Measurements from ENCODE around the gene HAVCR2. TPM values are rescaled to one million over a fixed set of nuclear protein-coding genes. Genes with fewer than 3 reads are reported as not detected.

The HAVCR2 gene
- total RNA-seq, 1 experiment from 2014 or later, result not detected

DNA sequence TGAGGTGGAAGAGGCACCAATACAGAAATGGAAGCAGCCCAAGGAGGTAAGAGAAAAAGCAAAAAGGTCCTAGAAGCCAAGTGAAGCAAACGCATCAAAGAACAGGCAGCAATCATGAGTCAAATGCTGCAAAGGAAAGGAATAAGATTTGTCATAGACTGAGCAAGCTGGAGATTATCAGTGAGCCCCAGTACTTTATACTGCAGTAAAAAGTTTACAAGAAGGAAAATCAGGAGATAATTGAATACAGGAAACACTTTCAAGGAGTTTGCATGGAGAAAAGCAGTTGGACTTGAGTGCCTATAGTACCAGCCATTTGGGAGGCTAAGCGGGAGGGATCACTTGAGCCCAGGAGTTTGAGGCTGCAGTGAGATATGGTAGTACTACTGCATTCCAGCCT, 42.8 kb downstream of the HAVCR2 start:
- Histone ChIP-seq H3K4me2 (ENCODE audit: insufficient read depth, insufficient read length, low read length) (no peak overlapping the region), H3K14ac (ENCODE audit: insufficient read depth, low read length) (no peak overlapping the region), H3K23me2 (ENCODE audit: insufficient read length, low read depth, low read length, poor library complexity, severe bottlenecking) (no peaks in the 10 kb centered on the region), H3T11ph (ENCODE audit: low read length) (no peak overlapping the region), H4K8ac (replicated peaks; ENCODE audit: insufficient read length, low read depth, low read length) (no peak overlapping the region), H3K79me2 (ENCODE audit: insufficient read depth, low read length) (no peaks in the 10 kb centered on the region), H4K91ac (ENCODE audit: insufficient read length, low read depth, low read length) (no peak overlapping the region), H2BK15ac (ENCODE audit: low read depth, low read length) (no peak overlapping the region), H3K9ac (ENCODE audit: extremely low read depth, insufficient read length, low read length) (no peak overlapping the region), H2BK120ac (ENCODE audit: low read depth, low read length, poor library complexity, severe bottlenecking) (no peak overlapping the region), H3K4ac (ENCODE audit: low read depth, low read length) (no peak overlapping the region), H4K20me1 (ENCODE audit: control insufficient read depth, insufficient read depth, insufficient read length) (no peaks in the 10 kb centered on the region), H3K9me3 (ENCODE audit: control insufficient read depth, low read depth, low read length) (no peaks in the 10 kb centered on the region), H3K79me1 (ENCODE audit: insufficient read depth, low read depth, low read length, poor library complexity, severe bottlenecking) (no peaks in the 10 kb centered on the region), H3K23ac (ENCODE audit: insufficient read length, low read depth, low read length) (no peak overlapping the region), H3K18ac (ENCODE audit: insufficient read length, low read depth, low read length) (no peak overlapping the region), H2AFZ (ENCODE audit: low read length) (no peak overlapping the region), H3K56ac (ENCODE audit: insufficient read length, low read depth, low read length) (no peak overlapping the region), H3K27ac (ENCODE audit: insufficient read length, low read depth, low read length) (no peak overlapping the region), H3K27me3 (ENCODE audit: insufficient read depth, low read length) (no peaks in the 10 kb centered on the region), H2BK12ac (ENCODE audit: insufficient read length, low read depth, low read length) (no peak overlapping the region), H2AK5ac (ENCODE audit: insufficient read length, low read length) (no peak overlapping the region), H4K5ac (ENCODE audit: insufficient read length, low read depth, low read length) (no peak overlapping the region), H2BK20ac (ENCODE audit: low read depth, low read length, poor library complexity, severe bottlenecking) (no peak overlapping the region), H3K4me1 (ENCODE audit: insufficient read depth, low read length) (no peaks in the 10 kb centered on the region), H2BK5ac (ENCODE audit: insufficient read length, low read length) (no peak overlapping the region)
- H3K36me3 Mint-ChIP-seq (ENCODE audit: insufficient read depth in 1 of 3, low read depth in 3 of 3), result no peaks in the 10 kb centered on the region
- peaks cover 2% of the 10 kb centered on the region; the same call in 1 of the 2 replicates for H3K27me3 Mint-ChIP-seq (ENCODE audit: low read depth)
- H3K27ac Mint-ChIP-seq, result no peak overlapping the region
- H3K9me3 Mint-ChIP-seq, result no peaks in the 10 kb centered on the region; a peak in 1 of 5 replicates
- DNase-seq, result no peak
- H3K4me1 Mint-ChIP-seq, result peaks cover 0 to 4% of the 10 kb centered on the region in 2 experiments; a peak in 1 of 4 replicates
- TF ChIP-seq, protein P1, sequence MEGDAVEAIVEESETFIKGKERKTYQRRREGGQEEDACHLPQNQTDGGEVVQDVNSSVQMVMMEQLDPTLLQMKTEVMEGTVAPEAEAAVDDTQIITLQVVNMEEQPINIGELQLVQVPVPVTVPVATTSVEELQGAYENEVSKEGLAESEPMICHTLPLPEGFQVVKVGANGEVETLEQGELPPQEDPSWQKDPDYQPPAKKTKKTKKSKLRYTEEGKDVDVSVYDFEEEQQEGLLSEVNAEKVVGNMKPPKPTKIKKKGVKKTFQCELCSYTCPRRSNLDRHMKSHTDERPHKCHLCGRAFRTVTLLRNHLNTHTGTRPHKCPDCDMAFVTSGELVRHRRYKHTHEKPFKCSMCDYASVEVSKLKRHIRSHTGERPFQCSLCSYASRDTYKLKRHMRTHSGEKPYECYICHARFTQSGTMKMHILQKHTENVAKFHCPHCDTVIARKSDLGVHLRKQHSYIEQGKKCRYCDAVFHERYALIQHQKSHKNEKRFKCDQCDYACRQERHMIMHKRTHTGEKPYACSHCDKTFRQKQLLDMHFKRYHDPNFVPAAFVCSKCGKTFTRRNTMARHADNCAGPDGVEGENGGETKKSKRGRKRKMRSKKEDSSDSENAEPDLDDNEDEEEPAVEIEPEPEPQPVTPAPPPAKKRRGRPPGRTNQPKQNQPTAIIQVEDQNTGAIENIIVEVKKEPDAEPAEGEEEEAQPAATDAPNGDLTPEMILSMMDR (conservative IDR thresholded peaks at IDR 0.05), result no peak
- H3K4me3 Mint-ChIP-seq, result no peak overlapping the region
- WGBS (ENCODE audit: extremely low coverage, insufficient read length, low lambda C conversion rate), result no CpG with 5 or more reads among the region's 2 CpGs
